GM18520 (cell line): ENCODE results near the gene COL15A1.

Source experiments
- ATAC-seq: cut with Tn5 transposase; IDR thresholded peaks from one replicate; pipeline ENCODE4 v1.9.1; 2021; ENCODE audit not compliant: unreplicated experiment

COL15A1 gene

DNA sequence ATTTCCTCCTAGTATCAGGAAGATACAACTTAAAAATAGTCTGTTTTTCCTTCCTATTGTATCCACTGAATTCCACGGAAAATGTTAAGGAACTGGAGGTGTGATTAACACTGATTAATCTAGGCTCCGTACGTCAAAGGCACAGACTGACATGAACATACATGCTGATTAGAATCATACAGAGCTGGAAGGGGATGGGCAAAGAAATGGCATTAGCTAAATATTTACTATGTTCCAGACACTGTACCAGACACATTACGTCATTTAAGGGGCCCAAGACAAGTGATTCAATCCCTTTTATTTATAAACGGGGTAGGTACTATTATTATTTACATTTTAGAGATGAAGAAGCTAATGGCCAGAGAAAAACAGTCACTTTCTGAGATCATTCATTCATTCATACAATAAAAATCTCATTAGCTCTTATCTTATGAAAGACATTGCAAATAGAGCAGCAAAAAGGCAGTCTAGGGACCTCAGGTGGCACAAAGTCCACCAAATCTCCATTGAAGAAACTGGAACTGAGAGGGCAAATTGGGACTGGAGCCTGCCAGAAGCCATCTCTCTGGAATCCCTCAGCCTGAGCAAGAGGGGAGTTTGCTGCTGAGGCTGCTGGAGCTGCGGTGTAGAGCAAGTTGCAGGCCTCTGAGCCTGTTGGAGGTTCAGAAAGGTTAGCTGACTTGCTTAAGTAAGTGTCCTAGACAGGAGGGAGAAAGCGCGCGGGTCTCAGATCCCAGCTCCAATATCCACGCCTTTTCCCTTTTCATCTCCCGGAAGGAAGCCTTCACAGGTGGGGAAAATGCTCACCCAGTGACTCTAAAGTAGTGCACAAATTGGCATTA lies 159.6 kb downstream of the COL15A1 start:
- no peak for ATAC-seq

DNA sequence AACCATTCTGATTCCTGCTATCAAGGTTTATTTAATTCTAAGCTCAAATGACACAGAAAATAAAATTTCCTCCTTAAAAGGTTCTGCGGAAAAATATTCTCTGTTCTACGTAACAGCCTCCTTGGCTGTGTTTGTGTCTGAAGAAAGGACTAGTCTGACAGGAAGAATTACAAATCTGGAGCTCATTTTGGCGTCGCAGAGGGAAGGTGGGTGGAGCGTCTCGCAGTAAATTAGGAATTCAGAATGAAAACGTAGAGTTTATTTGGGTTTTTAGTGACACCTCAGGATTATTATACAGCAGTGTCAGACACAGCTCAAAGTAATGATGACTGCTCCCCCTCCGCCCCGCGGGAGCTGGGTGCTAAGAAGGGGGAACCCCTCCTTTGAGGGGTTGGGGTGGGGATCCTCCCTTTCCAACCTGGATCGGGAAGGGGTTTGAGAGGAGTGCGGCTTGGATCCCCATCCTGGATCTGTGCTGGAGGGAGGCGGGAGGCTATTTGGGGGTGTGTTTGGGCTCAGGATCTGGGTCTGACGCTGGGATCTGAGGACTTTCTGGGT lies 160.3 kb downstream of the COL15A1 start:
- ATAC-seq, result no peak

DNA sequence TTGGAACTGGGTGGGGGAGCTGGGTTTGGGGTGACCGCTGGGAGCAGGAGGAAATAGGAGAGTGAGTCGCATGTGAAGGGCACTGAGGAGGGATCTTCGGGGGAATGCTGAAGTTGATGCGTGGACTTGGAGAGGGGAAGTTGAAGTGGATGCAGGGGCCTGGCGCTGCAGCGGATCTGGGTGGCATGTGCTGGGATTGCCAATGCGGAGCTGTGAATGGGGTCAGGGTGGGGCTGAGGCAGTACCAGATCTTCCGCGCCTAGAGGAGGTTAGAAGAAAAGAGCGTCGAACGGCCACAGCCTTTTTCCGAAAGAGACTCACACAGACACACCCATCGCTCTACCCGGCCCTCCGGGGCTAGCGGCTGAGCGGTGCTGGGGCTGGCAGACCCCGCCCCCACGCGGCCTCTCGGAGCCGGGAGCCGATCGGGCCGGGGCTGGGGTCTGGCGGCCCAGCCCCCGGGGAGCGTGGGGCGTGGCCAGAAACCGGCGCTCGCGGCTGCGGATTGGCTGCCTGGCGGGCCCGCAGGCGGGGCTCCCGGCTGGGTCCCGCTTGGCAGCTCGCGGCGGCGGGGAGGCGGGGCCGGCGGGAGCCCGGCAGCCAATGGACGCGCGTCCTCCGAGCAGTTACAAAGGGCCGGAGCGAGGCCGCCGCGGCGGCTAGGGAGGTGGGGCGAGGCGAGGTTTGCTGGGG lies 160.9 kb downstream of the COL15A1 start, which contains the start of gene TGFBR1:
Gene TGFBR1 (plus strand): TSS at position 655 of the 693 bp plus-strand sequence. CDS start 93 bp downstream, outside the sequence.
- peak; percentile 88 for ATAC-seq

DNA sequence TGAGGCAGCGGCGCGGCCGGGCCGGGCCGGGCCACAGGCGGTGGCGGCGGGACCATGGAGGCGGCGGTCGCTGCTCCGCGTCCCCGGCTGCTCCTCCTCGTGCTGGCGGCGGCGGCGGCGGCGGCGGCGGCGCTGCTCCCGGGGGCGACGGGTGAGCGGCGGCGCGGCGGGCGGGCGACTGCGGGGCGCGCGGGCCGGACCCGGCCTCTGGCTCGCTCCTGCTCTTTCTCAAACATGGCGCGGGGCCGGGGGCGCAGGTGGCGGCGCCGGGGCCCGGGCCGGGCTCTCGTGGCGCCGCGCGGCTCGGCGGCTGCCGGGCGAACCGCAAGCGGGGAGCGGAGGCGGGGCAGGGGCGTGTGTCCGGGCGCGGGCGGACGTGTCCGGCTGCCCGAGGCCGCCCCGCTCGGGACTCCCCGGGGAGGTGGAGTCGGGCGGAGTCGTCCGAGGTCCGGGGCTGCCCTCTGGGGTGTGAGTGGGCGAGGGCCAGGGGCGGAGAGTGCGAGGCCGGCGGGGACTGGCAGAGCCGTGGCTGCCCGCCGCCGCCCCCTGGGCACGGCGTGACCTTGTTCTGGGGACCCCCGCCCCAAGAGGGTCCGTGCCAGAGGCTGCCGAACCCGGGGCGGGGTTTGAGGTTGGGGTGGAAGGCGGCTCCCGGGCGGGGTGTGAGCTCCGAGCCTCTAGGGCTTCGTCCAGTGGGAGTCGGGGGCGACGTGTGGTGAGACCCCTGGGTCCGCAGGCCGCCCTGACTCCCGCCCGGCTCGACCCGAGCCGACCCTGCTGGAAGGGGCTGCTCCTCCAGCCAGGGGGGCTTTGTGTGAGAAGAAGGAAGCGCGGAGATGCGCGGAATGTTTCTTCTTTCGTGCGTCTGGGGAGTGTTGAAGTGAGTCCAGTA lies 161.7 kb downstream of the COL15A1 start:
- ATAC-seq, result peak; percentile 39

DNA sequence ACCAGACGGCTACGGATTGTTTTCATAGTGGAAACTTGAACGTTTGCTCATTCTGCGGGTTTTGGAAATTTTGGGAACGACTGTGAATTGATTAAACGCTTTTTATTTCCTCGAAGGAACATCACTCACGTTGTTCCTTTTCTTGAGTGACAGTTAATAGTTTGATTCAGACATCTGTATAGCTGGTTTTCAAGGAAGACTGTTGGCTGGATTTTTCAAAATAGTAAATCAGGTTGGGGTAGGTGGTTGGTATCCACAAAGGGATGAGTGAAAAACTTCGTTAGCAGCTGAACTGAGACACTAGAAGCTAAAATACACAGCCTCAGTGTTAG lies 162.3 kb downstream of the COL15A1 start:
- no peak for ATAC-seq

DNA sequence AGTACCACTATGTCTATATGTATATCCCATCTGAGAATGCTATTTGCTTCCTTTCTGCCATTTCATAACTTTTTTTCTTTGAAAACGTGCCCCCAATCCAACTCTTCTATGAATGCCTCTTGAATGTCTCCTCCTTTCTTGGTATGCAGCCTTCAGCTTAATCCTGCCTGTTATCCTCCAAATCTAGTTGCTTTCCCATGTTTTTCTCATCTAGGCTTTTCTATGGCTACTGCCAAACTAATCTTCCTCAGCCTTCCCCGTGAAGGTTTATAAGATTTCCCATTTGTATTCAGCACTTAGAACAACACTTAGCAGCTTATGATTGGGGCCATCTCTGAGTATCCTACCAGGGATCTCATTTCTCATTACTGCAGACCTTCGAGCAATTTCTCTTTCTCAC lies 163.7 kb downstream of the COL15A1 start:
- no peak for ATAC-seq

DNA sequence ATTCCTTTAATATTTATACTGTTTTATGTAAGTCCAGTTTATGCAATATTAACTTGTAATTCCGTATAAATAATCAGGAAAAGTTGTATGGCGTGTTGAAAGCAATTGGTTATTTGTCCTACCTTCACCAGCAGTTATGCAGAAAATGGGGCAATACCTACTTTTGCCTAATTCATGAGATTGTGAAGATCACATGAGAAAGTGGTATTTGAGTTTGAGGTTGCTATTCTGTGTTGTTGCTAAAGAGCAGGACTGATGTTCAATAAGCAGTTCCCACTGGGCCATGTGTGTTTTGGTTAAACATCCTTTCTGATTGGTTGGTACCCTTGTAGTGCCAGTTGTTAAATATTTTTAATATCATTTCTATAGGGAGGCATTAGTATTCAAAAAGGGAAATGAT lies 164.4 kb downstream of the COL15A1 start:
- no peak for ATAC-seq

DNA sequence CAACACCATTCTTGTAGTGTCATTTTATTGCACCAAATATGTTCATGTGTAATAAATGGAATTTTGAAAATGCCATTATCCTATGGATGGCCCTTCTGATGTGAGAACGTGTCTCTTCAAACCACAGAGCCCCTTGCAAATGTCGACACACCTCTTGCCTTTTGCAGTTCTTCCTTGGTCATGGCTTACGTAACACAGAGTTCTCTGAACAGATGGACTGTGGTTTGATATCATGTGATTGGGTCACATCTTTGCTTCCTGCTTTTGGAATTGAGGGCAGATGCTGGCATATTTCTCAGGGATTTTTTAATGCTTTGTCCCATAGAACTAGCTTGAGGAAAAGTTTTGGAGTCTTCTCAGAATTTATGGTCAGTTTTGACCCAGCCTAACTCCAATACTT lies 165.8 kb downstream of the COL15A1 start:
- no peak for ATAC-seq

DNA sequence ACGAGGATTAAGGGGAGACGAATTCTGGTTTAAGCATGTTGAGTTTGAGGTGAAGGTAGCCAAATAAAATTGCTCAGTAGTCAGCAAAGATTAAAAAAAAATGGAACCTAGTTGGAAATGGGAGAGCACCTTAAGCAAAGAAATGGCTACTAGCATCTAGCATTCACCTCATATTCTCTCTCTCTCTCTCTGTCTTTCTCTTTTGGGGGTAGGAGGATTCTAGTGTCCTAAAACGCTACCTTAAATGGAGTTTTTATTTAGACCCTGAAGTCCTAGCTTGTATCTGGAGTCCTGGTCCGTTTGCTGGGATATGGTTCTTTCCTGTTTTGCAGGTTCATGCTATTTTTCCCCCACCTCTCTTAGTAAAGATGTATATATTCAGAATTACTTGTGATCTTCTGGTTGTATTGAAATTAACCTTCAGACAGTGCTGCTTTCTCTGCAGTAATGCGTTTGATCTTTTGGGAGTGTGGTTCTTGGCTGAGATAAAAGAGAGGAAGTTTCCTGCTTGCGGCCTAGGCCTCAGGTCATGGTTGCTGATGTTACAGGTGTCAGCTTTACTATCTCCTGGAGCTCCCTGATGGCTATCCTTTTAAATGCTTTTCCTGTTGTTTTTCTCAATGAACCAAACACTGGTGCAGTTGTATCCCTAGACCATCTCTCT lies 169.2 kb downstream of the COL15A1 start:
- no peak for ATAC-seq

DNA sequence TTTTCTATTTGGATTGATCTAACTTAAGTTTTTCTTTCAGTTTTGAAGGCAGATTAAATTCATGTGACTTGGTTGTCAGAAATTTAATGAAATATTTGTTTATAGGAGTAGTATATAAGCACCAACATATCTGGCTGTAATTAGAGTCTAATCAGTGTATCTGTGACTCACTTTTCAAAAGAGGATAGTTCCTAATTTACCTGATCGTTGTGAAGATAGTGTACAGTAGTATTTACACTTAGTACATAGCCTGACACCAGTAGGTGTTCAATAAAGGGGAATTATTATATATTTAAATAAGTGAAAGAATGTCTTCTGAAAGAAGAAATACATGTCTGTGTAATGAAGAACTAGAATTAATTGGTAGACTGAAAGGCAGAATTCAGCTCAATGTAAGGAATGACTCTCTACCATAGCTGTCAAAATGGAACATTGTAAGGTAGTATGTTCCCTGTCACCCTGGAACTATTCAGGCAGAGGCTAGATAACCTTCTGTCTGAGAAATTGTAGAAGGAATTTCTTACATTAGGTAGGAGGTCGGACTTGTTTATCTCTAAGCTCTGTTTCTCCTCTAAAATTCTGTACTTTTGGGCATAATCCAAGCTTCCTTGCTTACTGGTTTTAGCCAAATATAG lies 169.8 kb downstream of the COL15A1 start:
- no peak for ATAC-seq

DNA sequence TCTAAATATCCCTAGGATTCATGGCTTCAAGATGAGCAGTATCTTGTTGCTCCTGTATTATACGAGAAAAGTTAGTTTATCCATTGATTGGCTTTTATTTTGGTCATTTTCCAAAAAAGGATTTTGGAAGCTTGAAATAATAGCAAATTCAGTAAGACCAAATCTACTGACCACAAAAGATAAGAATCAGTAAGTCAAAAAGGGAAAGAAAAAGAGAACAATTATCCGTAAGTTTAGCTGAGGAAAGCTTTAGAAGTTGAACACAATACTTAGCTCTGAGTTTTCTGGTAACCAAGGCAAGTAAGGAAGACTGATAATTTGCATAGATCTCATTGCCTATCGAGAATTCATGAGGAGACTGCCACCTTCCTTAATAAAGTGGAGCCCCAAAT lies 170.3 kb downstream of the COL15A1 start:
- no peak for ATAC-seq

DNA sequence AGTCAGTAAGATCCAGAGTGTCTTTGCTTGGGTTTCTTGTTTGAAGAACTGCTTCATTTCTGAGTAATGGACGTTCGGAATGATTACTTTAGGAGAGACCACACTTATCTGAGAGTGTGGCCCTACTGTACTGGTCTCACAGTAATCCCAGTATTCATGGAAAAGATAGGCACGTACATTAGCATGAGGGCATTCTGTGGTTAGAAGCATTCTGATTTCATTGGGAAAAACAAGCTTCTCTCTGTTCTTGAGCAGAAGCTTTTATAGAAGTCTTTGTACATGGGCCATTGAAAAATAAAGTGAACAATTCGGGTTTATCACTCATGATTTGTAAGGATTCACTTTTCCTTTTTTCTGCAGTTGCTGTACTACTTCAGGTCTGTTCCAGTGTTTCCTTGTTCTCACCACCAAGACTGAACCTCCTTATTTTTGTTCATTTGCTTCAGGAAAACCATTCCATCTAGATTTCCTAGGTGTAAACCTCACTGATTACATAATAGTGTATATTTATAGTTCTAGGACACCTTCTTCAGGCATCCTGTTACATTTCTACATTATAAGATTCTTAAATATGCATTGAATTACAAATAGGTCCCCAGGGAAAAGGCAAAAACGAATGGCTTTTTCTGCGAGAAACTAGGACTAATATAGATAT lies 171.3 kb downstream of the COL15A1 start:
- no peak for ATAC-seq

DNA sequence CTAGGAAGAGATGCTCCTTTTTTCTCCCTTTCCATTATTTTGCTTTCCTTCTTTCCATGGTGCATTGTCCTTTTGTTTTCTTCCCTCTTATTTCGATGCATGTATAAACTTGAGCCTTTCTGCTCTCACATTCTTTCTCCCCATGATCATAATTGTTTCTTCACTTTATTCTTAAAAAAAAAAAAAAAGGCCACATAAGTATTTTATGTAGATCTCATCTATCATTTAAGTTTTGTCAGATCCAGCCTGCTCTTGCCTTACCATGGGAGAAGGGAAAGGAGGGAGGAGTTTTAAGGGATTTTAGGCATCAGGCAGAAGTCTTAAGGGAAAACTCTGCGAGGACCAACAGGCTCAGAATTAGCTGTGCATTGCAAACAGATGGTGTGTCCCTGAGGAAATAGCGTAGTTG lies 172.3 kb downstream of the COL15A1 start:
- no peak for ATAC-seq

DNA sequence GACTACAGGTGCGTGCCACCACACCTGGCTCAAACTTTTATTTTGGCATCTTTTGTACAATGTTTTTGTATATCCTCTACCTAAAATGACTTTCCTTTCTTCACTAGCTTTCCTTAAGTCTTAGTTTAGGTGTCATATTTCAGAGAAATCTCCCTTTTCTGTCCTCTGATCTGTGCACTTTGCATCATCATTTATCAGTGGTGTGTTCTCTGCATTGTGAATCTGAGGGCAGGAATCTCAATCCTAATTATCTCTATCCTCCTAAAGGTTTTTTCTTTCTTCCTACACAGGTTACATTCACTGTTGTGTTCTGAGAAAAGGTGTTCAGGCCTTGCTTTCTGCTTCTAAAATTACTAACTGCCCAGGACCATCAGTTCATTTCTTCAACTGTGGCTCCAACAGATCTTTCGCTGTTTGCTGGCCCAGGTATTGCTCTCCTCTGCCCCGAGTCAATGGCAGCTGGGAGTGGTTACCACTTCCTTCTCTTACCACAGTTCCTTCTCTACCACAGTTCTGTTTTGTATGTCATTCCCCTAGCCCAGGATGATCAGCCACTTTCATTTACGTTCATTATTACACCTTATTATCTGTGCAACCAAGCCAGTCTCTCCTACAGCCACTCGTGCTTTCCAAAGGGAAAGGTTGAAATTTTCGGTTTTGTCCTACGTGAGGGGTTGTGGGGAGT lies 175.2 kb downstream of the COL15A1 start:
- peak; percentile 93 for ATAC-seq

DNA sequence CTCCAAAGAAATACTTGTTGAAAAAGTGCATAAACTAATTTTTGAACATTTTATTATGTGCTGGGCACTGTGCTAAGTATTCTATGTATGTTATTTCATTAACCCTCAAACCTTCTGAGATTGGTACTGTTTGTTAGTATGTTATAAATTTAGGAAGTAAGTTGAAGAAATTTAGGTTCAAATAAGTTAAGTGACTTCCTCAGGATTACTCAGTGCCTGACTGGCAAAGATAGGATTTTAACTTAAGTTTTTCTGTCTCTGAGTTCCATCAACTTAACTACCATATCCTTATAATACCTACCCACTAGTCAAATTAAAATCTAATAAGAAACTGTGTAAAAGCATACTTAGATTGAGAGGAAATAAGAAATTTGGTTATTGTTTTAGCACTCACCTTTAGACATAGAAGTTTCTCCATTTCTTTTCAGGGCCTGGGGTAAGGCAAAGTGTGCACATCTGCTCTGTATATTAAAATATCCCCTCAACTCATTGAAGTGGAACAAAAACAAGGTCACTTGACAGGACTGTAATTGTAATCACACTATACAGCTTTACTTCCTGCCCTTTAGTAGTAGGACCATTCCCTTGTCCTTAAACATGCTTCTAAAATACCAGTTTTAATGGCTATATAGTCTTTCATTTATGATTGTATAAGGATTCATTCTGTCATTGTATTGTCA lies 176.4 kb downstream of the COL15A1 start:
- no peak for ATAC-seq
